Measurements from ENCODE around the gene SPPL2C.

DNA sequence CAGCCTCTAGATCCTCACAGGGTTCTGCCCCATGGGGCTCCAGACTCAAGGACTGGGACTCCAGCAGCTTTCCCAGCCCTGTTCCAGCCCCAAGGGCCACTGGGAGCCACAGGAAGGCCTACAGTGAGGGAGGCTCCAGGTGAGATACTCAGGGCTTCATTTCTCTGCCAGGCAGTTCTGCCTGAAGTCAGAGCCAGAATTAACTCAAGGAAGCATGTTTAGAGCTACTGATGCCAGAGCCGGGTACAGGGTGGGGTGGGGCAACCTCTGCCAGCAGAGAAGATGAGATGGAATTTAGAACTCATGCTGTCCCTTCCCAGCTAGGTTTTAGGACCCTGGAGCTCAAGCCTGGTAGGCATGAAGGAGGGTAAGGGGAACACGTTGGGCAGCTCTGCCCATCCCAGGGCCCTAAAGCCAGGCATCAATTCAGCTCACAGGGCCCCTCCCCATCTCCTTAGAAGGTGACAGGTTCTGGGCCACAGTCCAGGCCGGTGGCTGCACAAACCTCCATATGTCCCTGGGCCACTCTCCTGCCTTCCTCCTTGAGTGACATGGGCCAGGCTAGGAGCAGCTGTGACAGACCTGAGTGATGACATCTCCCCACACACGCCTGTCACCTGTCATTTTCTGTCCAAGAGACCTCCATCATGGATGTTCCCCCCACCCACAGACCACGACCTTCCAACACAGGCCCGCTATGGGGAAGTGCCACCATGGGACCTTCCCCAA lies 24.5 kb upstream of the SPPL2C start:
- no peak for TF ChIP-seq CTCF (IDR thresholded peaks at IDR 0.05; ENCODE audit: insufficient read depth, low read length, poor library complexity, severe bottlenecking)
- TF ChIP-seq EZH2phosphoT487 (conservative IDR thresholded peaks at IDR 0.05; ENCODE audit: low read length) = no peak
